CD4-positive, alpha-beta T cell treated with Interleukin-17A for 1 hour (primary cell): ENCODE measurements around the gene ANKLE1.
A peak's percentile ranks its signal among the peaks of the same experiment; 100 is the strongest.

Source experiments
- DNase-seq: peaks from one replicate; pipeline ENCODE4 v3.0.0-alpha.2; 2020

The ANKLE1 gene

GRCh38 chr19:17327654-17328516 is 46.2 kb downstream of the ANKLE1 start:
- peak; percentile 67 for DNase-seq

GRCh38 chr19:17328517-17329365 is 47.0 kb downstream of the ANKLE1 start:
- peak; percentile 49 for DNase-seq

- no peak for DNase-seq
These were observed 47.9 kb downstream of the ANKLE1 start for GRCh38 chr19:17329366-17330261.

- DNase-seq, result no peak
These were observed 48.8 kb downstream of the ANKLE1 start for GRCh38 chr19:17330262-17331044.

- no peak for DNase-seq
These were observed 49.4 kb downstream of the ANKLE1 start for GRCh38 chr19:17331045-17331558.

- DNase-seq, result no peak
These were observed 50.6 kb downstream of the ANKLE1 start for GRCh38 chr19:17332360-17332676.

- peak; percentile 55 for DNase-seq
These were observed 51.2 kb downstream of the ANKLE1 start for GRCh38 chr19:17332677-17333581.

- DNase-seq, result peak; percentile 77
These were observed 52.1 kb downstream of the ANKLE1 start for GRCh38 chr19:17333611-17334413.

- DNase-seq, result peak; percentile 99
These were observed 53.0 kb downstream of the ANKLE1 start, which contains the start of gene ANO8 for GRCh38 chr19:17334414-17335409. Gene ANO8 (minus strand): TSS chr19:17334855. CDS start chr19:17334670, 185 bp downstream.

GRCh38 chr19:17335575-17335974 is 53.9 kb downstream of the ANKLE1 start:
- no peak for DNase-seq
